HG03571 (cell line): ENCODE measurements around the gene VGLL4.
"Not testable (repeated sequence)": the region's sequence is repeated elsewhere in the genome, so short reads cannot be mapped to it uniquely, and the experiment has no call there.

Experiments
- ATAC-seq: cut with Tn5 transposase; IDR thresholded peaks from one replicate; pipeline ENCODE4 v1.9.1; 2021; ENCODE audit not compliant: unreplicated experiment

The VGLL4 gene

GRCh38 chr3:11536132-11536935 lies 107.4 kb downstream of the VGLL4 start:
- no peak for ATAC-seq

DNA sequence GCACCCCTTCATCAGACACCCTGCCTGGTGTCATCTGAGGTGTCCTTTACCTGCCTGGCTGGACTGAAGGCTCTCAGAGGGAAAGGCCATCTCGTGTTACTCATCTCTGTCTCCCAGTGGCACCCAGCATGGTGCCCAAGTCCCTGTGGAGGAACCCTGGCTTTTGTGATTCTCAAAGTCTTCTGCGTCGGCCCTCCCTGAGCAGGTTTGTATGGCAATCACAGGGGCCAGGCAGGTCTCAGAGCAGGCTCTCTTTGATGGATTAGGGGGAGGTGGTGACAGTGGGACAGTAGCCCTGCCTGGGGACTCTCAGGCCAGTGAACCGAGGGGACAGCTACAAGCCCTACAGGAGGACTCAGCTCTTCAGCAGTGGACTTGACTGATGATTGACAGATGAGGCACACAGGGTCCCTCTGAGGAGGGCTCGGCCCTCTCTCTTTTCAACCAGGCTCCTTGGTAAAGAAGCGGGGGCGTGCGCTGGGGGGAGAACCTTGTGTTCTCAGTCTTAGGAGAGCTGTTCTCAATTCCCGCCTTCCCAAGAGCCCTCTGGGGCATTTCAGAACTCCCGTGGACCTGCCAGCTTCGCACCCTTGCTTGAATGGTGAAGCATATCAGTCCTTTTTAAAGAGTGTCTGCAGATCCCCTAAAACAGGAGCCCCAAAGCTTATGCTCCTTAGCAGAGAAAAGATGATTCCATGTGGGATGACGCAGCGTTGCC lies 108.3 kb downstream of the VGLL4 start:
- no peak for ATAC-seq

GRCh38 chr3:11534793-11535101 lies 109.0 kb downstream of the VGLL4 start:
- no peak for ATAC-seq

DNA sequence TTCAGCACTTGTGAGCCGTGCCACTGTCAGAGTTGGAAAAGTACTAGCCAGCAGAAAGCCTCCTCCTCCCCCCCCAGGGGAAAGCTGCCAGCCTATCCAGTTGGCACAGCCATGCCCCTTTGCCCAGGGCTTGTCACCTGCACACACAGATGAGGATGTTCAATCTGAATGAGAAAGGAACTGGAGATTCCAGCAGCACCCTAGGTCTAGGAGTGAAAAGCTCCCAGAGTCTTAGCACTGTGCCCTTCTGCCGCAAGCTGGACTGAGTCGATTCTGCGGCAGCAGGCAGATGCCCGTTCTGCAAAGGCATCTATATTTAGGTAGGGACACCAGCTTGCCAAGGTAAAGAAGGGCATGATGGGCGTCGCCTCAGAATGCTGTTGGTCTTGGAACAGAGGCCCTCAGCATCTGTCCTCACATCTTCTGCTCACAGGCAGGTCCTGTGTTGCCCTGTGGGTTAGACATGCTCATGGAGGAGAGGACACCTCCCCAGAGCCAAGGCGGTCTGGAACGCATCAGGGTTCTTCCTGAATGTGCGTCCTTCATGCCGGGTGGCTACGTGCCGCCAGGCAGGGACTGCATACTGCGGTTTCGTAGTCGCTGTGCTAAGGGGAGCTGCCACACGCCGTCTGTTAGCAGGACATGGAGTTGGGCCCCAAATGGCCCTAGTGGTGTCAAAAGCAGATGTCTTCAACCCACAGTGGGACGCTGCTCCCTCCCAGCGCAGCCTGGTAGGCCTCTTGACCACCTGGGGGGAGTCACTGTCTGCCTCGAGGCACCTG lies 109.5 kb downstream of the VGLL4 start:
- ATAC-seq = no peak

DNA sequence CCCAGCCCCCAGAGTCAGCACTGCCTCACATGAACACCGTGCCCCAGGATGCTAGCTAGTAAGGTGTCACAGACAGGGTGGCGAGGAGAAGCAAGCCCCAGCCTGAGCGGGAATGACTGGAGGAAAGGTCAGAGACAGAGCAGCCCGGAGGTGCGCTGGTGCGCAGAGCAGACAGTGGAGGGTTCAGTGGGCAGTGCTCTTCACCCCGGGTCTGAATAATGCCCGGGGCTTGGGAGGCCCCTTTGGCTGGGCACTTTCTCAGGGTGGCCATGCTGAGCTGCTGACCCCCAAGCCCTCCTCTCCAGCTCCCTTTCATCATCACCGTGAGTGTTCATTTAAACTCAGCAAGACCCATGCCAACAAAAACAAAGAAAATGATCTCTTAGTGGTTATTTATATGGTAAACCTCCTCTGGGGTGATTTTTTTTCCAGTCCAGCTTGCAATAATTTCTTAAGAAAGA lies 110.8 kb downstream of the VGLL4 start:
- no peak for ATAC-seq

DNA sequence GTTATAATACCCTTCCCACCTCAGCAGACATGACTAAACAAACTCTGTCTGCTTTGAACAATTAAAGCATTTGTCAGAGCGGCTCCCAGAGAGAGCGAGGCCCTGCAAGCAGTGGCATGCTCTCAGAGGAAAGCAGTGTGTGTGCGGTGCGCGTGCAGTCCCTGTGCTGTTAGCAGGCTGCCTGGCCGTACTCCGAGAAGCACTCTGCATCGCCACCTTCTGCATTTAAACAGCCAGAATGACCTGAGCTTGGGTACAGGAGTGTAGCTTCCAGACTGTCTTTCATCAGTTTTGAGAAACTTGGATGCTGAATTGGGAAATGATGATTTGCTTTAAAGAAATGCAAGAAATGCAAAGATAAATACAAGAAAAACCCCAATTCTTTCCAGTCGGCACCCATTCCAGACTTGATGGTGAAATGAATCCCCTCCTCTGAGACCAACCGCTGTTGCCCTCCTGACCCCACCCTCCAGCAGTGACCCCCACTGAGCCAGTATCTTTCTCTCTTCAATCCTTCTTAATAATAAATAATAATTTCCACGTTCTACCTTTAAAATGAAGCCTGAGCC lies 113.5 kb downstream of the VGLL4 start:
- ATAC-seq = no peak

DNA sequence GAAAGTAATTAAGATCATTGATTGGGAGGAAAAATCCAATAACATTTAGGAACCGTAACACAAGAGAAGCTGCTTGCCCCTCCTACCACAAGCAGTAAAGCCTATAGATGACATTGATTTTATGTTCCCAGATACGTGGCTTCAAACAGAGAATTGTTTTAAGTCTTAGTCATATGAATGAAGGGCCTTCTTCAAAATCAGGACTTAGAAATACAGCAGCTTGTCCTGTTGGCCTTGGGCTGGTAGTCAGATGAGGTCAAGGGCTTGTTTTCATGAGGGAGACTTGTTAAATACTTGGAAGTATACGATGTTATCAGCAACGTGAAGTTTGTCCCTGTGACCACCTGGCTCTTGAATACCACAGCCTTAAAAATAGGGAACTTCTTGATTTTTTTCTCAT lies 114.4 kb downstream of the VGLL4 start:
- ATAC-seq = no peak

DNA sequence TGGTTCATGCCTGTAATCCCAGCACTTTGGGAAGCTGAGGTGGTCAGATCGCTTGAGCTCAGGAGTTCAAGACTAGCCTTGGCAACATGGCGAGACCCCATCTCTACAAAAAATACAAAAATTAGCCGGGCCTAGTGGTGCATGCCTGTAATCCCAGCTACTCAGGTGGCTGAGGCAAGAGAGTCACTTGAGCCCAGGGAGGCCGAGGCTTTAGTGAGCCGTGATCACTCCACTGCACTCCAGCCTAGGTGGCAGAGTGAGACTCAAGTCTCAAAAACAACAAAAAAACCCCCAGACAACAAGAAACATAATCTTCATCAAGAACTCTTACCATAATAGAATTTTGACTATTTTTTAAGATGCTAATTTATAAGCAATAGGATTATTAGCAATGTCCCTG lies 117.6 kb downstream of the VGLL4 start:
- not testable (repeated sequence) for ATAC-seq

DNA sequence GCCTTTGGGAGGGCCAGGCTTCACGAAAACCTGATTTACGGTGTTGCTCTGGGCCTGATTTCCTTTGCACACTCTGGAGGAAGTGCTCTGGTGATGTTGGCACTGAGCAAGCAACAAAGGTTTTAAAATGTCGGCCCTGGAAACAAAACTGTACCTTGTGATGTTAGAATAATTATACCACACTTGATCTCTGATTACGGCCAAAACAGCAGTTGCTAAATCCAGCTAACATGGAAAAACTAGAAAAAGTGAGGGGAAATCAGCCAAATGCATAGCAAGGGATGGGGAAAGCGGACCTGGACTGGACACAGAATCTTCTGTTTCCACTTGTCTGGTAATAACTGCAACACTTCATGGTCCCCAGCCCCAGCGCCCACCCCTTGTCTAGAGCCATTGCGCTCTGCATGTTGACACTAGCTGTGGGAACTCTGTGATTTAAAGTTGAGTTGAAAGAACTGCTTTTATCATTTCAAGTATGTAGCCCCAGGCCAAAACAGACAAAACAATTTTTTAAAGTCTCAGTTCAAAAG lies 120.1 kb downstream of the VGLL4 start:
- no peak for ATAC-seq

DNA sequence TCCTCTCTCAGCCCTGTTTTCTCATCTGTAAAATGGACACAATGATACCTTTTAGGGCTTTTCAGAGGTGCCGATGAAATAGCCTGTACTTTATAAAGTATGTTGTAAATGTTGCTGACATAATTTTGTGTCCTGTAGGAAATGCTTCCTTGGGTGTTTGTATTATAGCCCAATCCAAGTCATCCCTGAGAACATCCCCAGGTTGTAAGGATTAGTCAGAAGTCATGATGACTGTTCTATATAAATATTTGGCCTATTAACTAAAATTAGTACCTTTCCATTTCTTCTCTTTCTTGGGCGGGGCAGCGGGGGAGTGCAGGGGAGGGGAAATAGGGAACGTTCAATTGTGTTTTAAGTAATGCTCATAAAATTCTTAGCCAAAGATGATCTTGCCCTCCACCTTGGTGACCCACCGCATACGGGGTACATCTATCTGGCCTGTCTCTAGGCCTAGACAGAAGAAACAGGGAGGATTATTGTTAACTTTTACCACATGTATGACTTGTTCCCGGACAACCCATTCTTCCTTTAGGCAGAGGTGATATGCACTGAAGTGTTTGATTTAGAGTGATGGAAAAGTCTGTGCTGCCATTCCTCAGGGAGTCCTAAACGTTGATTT lies 120.7 kb downstream of the VGLL4 start:
- no peak for ATAC-seq

DNA sequence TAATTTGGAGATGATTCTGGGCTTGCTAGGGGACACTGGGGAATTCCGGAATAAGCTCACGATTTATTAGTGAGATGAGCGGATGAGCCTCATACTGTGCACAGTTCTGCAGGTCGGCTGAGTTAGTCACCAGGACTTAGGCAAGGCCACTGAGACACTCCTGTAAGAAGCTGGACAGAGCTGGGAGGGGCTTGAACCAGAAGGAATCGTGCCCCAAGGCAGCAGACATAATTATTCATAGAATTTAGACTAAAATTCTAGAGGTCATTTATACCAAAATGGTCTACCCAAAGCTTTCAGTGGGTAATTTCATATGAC lies 121.4 kb downstream of the VGLL4 start:
- ATAC-seq = no peak

GRCh38 chr3:11521167-11521566 lies 122.5 kb downstream of the VGLL4 start:
- no peak for ATAC-seq

DNA sequence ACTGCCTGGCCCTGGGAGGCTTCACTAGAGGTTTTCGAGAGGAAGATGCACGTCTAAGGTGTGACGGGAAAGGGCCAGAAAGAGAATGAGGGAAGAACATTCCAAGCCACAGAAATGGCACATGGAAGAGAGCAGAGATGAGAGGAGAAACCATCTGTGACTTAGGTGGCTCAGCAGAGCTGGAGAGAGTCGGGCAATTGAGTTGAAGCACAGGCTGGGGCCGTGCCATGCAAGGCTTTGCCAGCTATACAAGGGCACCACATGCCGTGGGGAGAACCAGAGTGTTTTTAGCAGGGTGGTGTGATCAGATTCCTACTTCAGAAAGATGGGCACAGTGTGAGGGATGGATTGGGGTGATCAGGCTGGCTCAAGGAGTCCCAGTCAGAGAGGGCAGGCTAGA lies 126.1 kb downstream of the VGLL4 start:
- ATAC-seq = no peak

DNA sequence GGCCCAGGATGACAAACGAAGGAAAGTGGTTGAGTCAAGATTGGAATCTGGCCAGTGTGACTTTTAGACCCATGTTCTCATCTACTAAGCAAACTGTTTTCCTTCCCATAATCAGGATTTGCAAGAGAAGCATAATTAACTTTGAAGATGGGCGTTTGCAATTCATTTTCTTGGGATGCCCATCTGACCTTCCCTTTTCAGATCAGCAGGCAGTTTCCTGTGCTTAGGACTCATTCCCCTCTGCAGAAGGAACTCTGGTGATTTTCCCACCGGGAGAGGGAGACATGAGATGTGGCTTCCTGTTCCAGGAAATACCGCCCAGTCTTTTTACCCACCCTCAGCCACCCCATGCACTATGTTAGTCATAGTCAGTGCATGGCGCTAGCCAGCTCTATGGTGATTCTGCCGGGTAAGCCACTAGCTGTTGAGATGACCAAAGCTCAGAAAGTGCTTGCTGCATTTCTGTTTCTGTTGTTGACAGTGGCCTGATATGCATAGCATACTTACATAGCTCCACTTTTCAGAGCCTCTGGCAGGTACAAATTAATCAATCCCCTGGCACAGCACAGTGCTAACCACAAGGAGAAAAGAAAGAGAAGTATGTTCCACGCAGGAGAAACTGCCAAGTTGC lies 129.4 kb downstream of the VGLL4 start:
- ATAC-seq = no peak

GRCh38 chr3:11513817-11514135 lies 129.9 kb downstream of the VGLL4 start:
- ATAC-seq = no peak

GRCh38 chr3:11513125-11513816 lies 130.4 kb downstream of the VGLL4 start:
- not testable (repeated sequence) for ATAC-seq

DNA sequence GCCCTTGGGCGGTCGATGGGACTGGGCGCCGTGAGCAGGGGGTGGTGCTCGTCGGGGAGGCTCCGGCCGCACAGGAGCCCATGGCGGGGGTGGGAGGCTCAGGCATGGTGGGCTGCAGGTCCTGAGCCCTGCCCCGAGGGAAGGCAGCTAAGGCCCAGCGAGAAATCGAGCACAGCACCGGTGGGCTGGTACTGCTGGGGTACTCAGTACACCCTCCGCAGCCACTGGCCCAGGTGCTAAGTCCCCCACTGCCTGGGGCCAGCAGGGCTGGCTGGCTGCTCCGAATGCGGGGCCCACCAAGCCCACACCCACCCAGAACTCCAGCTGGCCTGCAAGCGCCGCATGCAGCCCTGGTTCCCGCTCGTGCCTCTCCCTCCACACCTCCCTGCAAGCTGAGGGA lies 132.1 kb downstream of the VGLL4 start:
- not testable (repeated sequence) for ATAC-seq

GRCh38 chr3:11510356-11510755 lies 133.4 kb downstream of the VGLL4 start:
- no peak for ATAC-seq

- no peak for ATAC-seq
These were observed 133.7 kb downstream of the VGLL4 start for GRCh38 chr3:11510001-11510340.
